AG10803 (cell line): ENCODE data around the gene FXR2.

ENCODE experiments used
- DNase-seq: peaks from one replicate; pipeline ENCODE4 v3.0.0; 2010; ENCODE audit warnings: low read depth
- H3K4me3 ChIP-seq: 2 replicates; pipeline ENCODE4 v1.5.1; 2011; ENCODE audit warnings: mild to moderate bottlenecking, low read length, control low read depth
- CTCF ChIP-seq: conservative IDR thresholded peaks from 2 replicates; pipeline ENCODE4 v1.5.1; 2011; ENCODE audit warnings: mild to moderate bottlenecking, low read length, control low read depth, inconsistent platforms

Gene FXR2

DNA sequence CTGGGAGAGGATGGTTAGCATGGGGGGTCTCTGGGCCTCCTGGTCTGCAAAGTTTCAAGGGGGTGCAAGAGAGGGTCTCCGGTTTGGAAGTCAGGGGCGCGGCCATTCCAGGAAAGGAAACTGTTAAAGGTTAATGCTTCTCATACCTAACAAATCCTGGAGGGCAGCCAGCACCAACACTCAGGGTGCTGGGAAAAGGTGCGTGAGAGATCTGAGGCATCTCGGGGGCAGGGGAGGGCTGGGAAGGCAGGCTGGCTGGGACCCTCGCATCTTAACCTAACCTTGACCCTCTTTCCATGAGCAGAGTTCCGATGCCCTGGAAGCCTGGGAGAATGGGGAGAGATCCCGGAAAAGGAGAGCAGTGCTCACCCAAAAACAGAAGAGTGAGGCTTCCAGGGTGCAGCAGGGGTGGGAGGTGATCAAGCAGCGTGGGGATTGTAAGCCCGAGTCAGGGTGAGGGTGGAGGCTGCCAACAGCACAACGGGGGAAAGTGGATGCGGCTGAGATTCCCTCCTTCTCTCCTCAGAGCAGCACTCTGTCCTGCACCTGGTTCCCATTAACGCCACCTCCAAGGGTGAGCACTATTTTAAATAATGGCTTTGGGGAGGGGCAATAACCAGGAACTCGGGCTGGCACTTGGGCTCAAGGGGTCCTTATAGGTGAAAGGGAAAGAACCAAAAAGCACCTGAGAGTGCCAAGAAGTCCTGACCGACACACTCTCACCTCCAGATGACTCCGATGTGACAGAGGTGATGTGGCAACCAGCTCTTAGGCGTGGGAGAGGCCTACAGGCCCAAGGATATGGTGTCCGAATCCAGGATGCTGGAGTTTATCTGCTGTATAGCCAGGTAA, 55.2 kb downstream of the FXR2 start:
- DNase-seq = no peak
- H3K4me3 ChIP-seq = no peak overlapping the region
- no peak for TF ChIP-seq CTCF

- TF ChIP-seq CTCF = no peak
- DNase-seq = no peak
- H3K4me3 ChIP-seq = peak within 1 kb of the TSS; percentile 27
Observed at GRCh38 chr17:7558544-7559319, 56.0 kb downstream of the FXR2 start, which contains the start of gene TNFSF13. TSS of gene TNFSF13 (plus strand) at chr17:7558750. CDS start at chr17:7559040, 290 bp downstream.

GRCh38 chr17:7557775-7558543, 56.7 kb downstream of the FXR2 start:
- TF ChIP-seq CTCF = no peak
- H3K4me3 ChIP-seq = peak overlapping the region; percentile 27
- peak; percentile 84 for DNase-seq

- no peak overlapping the region for H3K4me3 ChIP-seq
- DNase-seq = no peak
- TF ChIP-seq CTCF = no peak
Observed at GRCh38 chr17:7557147-7557764, 57.4 kb downstream of the FXR2 start.

- no peak overlapping the region for H3K4me3 ChIP-seq
- no peak for TF ChIP-seq CTCF
- DNase-seq = no peak
Observed at GRCh38 chr17:7556627-7557026, 58.1 kb downstream of the FXR2 start.

DNA sequence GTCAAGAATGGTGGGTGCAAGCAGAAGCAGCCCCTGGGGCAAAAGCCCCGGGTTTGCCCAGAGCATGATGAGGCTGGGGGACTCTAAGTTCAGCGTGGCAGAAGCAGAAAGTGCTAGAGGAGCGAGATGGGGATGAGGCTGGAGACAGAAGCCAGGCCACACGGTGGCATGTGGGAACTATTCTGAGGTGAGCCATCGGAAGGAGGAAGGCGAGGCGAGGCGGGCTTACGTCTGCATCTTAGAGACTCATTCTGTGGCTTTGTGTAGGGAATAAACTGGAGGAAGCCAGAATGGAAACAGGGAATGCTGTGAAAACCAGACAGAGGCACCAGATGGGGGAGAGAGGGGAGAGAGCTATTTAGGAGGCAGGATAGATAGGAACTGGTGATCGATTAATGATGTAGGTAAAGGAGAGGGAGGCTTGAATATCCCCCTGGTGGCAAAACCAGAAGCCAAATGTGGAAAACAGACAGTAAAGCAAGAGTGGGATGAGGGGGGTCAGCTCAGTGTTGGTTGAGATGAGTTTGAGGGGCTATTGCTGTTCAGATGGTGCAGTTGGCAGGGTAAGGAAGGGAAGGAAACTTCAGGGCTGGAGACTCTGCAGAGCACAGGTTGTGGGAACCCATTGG, 59.3 kb downstream of the FXR2 start:
- DNase-seq = no peak
- H3K4me3 ChIP-seq = no peak overlapping the region
- TF ChIP-seq CTCF = peak; percentile 19; the same call in 1 of the 2 replicates
